Measurements from ENCODE around the gene MORN3. TPM values are rescaled to one million over a fixed set of nuclear protein-coding genes. Genes with fewer than 3 reads are reported as not detected.

Gene MORN3
- total and polyA plus RNA-seq, 2 of the 8 experiments (the other 6 are each of a cell fraction or from before 2014, with no cell fraction given): 0.39 to 0.93 TPM

- TF ChIP-seq, protein P1, sequence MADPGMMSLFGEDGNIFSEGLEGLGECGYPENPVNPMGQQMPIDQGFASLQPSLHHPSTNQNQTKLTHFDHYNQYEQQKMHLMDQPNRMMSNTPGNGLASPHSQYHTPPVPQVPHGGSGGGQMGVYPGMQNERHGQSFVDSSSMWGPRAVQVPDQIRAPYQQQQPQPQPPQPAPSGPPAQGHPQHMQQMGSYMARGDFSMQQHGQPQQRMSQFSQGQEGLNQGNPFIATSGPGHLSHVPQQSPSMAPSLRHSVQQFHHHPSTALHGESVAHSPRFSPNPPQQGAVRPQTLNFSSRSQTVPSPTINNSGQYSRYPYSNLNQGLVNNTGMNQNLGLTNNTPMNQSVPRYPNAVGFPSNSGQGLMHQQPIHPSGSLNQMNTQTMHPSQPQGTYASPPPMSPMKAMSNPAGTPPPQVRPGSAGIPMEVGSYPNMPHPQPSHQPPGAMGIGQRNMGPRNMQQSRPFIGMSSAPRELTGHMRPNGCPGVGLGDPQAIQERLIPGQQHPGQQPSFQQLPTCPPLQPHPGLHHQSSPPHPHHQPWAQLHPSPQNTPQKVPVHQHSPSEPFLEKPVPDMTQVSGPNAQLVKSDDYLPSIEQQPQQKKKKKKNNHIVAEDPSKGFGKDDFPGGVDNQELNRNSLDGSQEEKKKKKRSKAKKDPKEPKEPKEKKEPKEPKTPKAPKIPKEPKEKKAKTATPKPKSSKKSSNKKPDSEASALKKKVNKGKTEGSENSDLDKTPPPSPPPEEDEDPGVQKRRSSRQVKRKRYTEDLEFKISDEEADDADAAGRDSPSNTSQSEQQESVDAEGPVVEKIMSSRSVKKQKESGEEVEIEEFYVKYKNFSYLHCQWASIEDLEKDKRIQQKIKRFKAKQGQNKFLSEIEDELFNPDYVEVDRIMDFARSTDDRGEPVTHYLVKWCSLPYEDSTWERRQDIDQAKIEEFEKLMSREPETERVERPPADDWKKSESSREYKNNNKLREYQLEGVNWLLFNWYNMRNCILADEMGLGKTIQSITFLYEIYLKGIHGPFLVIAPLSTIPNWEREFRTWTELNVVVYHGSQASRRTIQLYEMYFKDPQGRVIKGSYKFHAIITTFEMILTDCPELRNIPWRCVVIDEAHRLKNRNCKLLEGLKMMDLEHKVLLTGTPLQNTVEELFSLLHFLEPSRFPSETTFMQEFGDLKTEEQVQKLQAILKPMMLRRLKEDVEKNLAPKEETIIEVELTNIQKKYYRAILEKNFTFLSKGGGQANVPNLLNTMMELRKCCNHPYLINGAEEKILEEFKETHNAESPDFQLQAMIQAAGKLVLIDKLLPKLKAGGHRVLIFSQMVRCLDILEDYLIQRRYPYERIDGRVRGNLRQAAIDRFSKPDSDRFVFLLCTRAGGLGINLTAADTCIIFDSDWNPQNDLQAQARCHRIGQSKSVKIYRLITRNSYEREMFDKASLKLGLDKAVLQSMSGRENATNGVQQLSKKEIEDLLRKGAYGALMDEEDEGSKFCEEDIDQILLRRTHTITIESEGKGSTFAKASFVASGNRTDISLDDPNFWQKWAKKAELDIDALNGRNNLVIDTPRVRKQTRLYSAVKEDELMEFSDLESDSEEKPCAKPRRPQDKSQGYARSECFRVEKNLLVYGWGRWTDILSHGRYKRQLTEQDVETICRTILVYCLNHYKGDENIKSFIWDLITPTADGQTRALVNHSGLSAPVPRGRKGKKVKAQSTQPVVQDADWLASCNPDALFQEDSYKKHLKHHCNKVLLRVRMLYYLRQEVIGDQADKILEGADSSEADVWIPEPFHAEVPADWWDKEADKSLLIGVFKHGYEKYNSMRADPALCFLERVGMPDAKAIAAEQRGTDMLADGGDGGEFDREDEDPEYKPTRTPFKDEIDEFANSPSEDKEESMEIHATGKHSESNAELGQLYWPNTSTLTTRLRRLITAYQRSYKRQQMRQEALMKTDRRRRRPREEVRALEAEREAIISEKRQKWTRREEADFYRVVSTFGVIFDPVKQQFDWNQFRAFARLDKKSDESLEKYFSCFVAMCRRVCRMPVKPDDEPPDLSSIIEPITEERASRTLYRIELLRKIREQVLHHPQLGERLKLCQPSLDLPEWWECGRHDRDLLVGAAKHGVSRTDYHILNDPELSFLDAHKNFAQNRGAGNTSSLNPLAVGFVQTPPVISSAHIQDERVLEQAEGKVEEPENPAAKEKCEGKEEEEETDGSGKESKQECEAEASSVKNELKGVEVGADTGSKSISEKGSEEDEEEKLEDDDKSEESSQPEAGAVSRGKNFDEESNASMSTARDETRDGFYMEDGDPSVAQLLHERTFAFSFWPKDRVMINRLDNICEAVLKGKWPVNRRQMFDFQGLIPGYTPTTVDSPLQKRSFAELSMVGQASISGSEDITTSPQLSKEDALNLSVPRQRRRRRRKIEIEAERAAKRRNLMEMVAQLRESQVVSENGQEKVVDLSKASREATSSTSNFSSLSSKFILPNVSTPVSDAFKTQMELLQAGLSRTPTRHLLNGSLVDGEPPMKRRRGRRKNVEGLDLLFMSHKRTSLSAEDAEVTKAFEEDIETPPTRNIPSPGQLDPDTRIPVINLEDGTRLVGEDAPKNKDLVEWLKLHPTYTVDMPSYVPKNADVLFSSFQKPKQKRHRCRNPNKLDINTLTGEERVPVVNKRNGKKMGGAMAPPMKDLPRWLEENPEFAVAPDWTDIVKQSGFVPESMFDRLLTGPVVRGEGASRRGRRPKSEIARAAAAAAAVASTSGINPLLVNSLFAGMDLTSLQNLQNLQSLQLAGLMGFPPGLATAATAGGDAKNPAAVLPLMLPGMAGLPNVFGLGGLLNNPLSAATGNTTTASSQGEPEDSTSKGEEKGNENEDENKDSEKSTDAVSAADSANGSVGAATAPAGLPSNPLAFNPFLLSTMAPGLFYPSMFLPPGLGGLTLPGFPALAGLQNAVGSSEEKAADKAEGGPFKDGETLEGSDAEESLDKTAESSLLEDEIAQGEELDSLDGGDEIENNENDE (IDR thresholded peaks at IDR 0.05; ENCODE audit: insufficient replicate concordance, low read length): no peak
- TF ChIP-seq E2F6 (IDR thresholded peaks at IDR 0.05) (no peak), GABPA (IDR thresholded peaks at IDR 0.05; ENCODE audit: borderline replicate concordance, insufficient read depth, low read length) (no peak), JUND (IDR thresholded peaks at IDR 0.05; ENCODE audit: low read length) (no peak), SP4 (IDR thresholded peaks at IDR 0.05; ENCODE audit: low read length) (no peak), POU5F1 (IDR thresholded peaks at IDR 0.05; ENCODE audit: low read depth, low read length) (no peak), CHD2 (IDR thresholded peaks at IDR 0.05; ENCODE audit: low read length) (no peak), FOSL1 (IDR thresholded peaks at IDR 0.05; ENCODE audit: insufficient read depth, low read depth, low read length) (no peak), RFX5 (IDR thresholded peaks at IDR 0.05; ENCODE audit: borderline replicate concordance, low read depth, low read length) (no peak), SUZ12 (IDR thresholded peaks at IDR 0.05; ENCODE audit: low read length) (no peak), PHF8 (conservative IDR thresholded peaks at IDR 0.05; ENCODE audit: low read depth, low read length) (no peak), CHD1 (IDR thresholded peaks at IDR 0.05; ENCODE audit: low read depth, low read length) (no peak)
These were observed 66.7 kb downstream of the MORN3 start (continued) for GRCh38 chr12:121602766-121603165.

All from H1 (cell line).